Measurements from ENCODE around the gene ABCA8.
"Not testable (repeated sequence)": the region's sequence is repeated elsewhere in the genome, so short reads cannot be mapped to it uniquely, and the experiment has no call there.

DNA sequence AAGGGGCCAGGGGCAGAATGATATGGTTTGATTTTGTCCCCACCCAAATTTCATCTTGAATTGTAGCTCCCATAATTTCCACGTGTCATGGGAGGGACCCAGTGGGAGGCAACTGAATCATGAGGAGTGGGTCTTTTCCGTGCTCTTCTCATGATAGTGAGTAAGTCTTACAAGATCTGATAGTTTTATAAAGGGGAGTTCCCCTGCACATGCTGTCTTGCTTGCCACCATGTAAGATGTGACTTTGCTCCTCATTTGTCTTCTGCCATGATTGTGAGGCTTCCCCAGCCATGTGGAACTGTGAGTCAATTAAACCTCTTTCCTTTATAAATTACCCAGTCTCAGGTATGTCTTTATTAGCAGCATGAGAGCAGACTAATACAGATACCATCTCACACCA, 3.9 kb upstream of the ABCA8 start:
- TF ChIP-seq, protein P1, sequence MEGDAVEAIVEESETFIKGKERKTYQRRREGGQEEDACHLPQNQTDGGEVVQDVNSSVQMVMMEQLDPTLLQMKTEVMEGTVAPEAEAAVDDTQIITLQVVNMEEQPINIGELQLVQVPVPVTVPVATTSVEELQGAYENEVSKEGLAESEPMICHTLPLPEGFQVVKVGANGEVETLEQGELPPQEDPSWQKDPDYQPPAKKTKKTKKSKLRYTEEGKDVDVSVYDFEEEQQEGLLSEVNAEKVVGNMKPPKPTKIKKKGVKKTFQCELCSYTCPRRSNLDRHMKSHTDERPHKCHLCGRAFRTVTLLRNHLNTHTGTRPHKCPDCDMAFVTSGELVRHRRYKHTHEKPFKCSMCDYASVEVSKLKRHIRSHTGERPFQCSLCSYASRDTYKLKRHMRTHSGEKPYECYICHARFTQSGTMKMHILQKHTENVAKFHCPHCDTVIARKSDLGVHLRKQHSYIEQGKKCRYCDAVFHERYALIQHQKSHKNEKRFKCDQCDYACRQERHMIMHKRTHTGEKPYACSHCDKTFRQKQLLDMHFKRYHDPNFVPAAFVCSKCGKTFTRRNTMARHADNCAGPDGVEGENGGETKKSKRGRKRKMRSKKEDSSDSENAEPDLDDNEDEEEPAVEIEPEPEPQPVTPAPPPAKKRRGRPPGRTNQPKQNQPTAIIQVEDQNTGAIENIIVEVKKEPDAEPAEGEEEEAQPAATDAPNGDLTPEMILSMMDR (IDR thresholded peaks at IDR 0.05; ENCODE audit: low read length), result not testable (repeated sequence)
- TF ChIP-seq EZH2 (optimal IDR thresholded peaks at IDR 0.05; ENCODE audit: low read depth, low read length); EZH2phosphoT487 (IDR thresholded peaks at IDR 0.05; ENCODE audit: low read length): not testable (repeated sequence)
